C4-2B (cell line): ENCODE data around the gene HAGH.
A peak's percentile ranks its signal among the peaks of the same experiment; 100 is the strongest.

Experiments
- H3K27ac ChIP-seq: fragments of 450-650 bp; 2 replicates; pipeline ENCODE4 v1.5.1; 2017
- ZFX ChIP-seq: fragments of 450-650 bp; IDR thresholded peaks from 2 replicates; pipeline ENCODE4 v1.6.1; 2017
- TF ChIP-seq, protein P1 (sequence below): fragments of 450-650 bp; conservative IDR thresholded peaks from 2 replicates; pipeline ENCODE4 v1.5.1; 2017; ENCODE audit warnings: mild to moderate bottlenecking

HAGH gene

DNA sequence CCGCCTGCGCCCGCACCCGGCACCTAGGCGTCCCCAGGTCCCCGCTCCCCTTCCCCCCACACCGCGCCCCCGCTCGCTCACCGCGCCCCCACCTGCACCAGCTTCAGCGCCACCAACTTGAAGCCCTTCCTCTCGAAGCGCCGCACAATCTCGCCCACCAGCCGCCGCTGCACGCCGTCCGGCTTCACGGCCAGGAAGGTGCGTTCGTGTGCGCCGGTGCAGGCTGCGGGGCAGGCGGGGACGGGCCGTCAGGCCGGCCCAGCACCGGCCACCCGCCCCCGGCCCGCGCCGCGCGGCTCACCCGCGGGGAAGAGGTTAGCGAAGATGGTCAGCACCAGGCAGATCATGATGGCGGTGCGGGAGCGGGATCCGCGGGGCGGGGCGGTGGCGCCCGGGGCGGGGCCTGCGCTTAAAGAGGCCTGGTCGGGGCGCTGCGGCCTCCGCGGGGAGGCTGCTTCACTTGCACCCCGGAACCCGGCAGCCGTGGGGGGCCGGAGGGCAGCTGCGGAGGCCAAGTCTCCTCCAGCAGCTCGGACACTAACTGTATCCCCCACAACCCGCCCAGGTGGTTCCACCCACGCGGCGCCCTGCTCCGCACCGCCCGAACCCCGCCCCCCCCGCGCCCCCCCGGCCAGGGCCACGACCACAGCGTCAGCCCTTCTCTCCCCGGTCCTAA, 55.3 kb downstream of the HAGH start, which contains the start of gene NME3:
Gene NME3 (minus strand): TSS at position 356 of the 676 bp plus-strand sequence. CDS start 9 bp downstream, at position 347.
- TF ChIP-seq ZFX = peak; percentile 41; the same call in 1 of the 2 replicates
- TF ChIP-seq, protein P1, sequence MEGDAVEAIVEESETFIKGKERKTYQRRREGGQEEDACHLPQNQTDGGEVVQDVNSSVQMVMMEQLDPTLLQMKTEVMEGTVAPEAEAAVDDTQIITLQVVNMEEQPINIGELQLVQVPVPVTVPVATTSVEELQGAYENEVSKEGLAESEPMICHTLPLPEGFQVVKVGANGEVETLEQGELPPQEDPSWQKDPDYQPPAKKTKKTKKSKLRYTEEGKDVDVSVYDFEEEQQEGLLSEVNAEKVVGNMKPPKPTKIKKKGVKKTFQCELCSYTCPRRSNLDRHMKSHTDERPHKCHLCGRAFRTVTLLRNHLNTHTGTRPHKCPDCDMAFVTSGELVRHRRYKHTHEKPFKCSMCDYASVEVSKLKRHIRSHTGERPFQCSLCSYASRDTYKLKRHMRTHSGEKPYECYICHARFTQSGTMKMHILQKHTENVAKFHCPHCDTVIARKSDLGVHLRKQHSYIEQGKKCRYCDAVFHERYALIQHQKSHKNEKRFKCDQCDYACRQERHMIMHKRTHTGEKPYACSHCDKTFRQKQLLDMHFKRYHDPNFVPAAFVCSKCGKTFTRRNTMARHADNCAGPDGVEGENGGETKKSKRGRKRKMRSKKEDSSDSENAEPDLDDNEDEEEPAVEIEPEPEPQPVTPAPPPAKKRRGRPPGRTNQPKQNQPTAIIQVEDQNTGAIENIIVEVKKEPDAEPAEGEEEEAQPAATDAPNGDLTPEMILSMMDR = no peak
- peak within 1 kb of the TSS; percentile 94 for H3K27ac ChIP-seq

DNA sequence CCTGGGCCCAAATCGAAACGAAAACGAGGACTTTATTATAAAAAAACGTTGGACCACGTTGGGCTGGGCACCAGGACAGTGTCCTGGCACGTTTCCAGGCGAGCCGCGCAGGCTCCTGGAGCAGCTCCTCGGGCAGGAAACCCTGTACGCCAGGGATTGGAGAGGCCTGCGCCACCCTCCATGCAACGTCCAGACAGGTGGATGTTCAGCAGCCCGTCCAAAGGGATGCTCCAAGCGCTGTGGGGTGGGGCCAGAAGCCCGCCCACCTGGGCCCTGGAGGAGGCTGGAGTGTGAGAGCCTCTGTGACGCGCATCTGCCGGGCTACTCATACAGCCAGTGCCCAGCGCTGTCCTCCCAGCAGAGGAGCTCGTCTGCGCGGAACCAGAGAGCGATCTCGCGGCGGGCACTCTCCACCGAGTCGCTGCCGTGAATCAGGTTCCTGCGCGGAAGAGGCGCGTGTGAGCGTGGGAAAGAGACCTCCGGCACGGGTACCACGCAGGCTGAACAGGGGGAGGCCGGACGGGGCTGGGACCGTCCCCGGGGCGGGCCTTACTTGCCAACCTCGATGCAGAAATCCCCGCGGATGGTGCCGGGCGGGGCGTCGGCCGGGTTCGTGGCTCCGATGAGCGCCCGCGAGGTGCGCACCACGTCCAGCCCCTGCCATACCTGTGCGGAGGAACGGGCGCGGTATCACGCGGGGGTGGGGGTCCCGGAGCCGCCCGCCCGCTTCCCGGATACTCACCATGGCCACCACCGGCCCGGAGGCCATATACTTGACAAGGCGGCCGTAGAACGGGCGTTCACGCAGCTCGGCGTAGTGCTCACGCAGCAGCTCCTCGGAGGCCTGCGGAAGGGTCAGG, 56.1 kb downstream of the HAGH start:
- TF ChIP-seq ZFX = no peak
- TF ChIP-seq, protein P1 = no peak
- H3K27ac ChIP-seq = peak overlapping the region; percentile 94

DNA sequence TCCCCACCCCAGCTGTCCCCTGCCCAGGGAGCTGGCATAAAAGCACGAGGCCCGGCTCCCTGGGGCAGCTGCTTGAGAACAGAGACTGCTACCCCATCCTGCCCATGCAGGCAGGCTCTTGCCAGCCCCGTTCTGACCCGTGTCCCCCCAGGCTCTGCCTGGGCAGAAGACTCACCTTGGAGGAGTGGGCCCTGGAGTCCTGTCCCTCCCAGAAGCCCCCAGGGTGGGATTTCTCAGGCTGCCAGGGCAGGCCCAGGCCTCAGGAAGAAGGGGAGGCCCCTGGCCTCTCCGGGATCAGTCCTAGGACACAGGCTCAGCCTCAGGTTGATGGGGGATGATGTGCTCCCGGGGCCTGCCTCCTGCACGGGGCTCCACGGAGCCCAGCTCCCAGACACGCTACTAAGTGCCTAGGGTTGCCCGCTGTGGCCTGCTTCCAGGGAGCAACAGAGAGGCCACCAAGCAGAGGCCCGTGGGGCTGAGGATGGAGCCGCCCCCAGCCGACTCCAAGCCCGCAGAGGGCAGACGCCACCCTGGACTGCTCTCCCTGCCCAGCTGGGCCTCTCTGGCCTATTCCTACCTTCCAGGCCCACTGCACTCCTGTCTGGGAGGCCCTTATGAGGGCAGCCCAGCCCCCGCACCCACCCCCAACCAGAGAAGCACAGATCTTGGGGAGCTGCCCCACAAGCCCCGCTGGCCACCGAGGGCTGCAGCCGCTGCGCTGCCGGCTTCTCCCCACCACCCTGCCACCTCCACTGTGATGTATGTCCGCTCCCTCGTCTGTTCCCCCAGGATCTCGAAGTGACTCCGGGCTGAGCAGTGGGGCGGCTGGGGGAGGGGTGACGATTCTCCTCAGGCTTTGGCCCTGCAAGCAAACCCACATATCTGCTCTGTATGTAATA, 57.0 kb downstream of the HAGH start:
- H3K27ac ChIP-seq = peak overlapping the region; percentile 94
- no peak for TF ChIP-seq ZFX
- TF ChIP-seq, protein P1 = no peak

DNA sequence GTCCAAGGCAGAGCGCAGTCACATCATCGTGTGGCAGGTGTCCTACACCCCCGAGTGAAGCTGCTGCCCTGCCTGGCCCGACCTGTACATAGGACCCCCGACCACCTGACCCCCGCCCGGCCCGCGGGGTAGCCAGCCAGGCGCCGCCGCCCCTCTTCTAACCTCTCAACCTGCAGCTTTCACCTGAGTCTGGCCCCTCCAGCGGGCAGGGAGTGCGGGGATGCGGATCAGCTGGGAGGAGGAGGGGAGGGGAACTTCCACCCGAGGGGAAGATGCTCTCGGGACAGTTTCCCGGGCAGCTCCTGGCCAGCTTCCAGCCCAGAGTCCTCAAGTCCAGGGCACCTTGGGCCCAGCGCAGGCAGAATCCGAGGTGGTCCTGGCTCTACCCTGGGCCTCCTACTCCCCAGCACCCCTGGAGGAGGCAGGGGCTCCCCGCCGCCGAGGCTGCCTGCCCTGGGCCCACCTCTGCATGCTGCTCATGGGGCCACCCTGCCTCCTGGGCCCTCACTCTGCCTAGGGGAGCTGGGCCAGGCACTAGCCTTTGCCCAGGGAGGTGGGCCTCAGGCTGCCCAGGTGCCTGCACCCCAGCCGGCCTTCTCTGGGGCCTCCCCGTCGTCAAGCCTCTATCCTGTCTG, 57.7 kb downstream of the HAGH start:
- peak overlapping the region; percentile 94 for H3K27ac ChIP-seq
- TF ChIP-seq ZFX = no peak
- TF ChIP-seq, protein P1 = no peak

DNA sequence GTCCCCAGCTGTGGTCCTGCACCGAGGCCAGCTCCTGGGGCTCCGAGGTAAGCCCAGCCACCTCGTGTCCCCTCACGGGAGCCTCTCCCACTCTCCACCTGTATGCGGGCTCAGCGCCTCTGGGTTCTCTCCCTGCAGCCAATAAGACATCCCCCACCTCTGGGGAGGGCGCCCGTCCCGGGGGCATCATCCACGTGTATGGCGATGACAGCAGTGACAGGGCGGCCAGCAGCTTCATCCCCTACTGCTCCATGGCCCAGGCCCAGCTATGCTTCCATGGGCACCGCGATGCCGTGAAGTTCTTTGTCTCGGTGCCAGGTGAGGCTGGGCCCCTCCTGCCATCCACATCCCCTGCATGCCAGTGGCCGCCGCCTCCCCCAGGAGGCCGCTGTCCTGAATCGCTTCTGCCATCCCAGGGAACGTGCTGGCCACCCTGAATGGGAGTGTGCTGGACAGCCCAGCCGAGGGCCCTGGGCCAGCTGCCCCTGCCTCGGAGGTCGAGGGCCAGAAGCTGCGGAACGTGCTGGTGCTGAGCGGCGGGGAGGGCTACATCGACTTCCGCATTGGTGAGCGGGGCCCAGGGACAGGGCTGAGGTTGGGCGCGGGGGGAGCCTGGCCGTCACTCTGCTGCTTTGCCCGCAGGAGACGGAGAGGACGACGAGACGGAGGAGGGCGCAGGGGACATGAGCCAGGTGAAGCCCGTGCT, 58.4 kb downstream of the HAGH start:
- TF ChIP-seq, protein P1 = no peak
- no peak for TF ChIP-seq ZFX
- no peak overlapping the region for H3K27ac ChIP-seq
